PC-9 (cell line): ENCODE results near the gene BUD31.

Source experiments
- EZH2 ChIP-seq: fragments of 200-600 bp; sonication (generic); IDR thresholded peaks from 2 replicates; pipeline ENCODE4 v1.8.0; 2017; ENCODE audit warnings: antibody characterized with exemption, low read depth
- TF ChIP-seq, protein P1 (sequence below): fragments of 200-600 bp; sonication (generic); conservative IDR thresholded peaks from 2 replicates; pipeline ENCODE4 v1.6.1; 2017; ENCODE audit warnings: mixed run types, antibody characterized with exemption, mild to moderate bottlenecking, moderate library complexity

DNA sequence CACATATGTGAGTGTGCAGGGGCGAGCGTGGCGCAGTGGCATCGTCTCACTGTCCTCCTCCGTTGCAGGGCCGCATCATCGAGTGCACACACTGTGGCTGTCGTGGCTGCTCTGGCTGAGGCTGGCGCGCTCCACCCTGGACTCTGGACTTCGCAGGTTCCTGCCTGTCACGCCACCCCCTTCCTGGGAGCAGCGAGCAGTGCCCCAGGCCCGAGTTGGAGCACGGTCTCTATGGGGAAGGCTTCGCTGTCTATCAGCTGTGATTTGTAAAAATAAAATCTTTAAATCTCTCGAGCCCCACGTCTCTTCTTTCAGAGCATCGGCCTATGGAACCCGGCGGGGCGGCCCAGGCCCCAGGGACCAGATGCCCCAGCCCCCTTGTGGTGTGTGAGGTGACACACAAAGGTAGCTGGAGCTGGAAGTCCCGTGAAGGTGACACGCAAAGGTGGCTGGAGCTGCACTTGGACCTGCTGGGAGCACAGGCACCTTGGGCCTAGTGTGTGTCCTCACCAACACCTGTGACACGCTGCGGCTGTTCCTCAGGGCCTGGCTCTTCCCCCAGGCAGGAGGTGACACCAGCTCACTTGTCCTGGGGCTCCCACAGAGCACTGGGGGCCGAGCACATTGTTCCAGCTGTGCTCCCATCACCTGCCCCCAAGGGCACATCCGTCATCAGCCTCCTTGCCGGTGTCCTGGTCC, 10.7 kb downstream of the BUD31 start:
- TF ChIP-seq, protein P1, sequence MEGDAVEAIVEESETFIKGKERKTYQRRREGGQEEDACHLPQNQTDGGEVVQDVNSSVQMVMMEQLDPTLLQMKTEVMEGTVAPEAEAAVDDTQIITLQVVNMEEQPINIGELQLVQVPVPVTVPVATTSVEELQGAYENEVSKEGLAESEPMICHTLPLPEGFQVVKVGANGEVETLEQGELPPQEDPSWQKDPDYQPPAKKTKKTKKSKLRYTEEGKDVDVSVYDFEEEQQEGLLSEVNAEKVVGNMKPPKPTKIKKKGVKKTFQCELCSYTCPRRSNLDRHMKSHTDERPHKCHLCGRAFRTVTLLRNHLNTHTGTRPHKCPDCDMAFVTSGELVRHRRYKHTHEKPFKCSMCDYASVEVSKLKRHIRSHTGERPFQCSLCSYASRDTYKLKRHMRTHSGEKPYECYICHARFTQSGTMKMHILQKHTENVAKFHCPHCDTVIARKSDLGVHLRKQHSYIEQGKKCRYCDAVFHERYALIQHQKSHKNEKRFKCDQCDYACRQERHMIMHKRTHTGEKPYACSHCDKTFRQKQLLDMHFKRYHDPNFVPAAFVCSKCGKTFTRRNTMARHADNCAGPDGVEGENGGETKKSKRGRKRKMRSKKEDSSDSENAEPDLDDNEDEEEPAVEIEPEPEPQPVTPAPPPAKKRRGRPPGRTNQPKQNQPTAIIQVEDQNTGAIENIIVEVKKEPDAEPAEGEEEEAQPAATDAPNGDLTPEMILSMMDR: no peak
- TF ChIP-seq EZH2: no peak
